HFF-Myc (cell line): ENCODE measurements around the gene PTPRM.

ENCODE experiments used
- DNase-seq: peaks from one replicate; pipeline ENCODE4 v3.0.0-alpha.2; 2011; ENCODE audit warnings: low read depth; ENCODE audit errors: extremely low read depth
- H3K4me3 ChIP-seq: replicated peaks from 2 replicates; pipeline ENCODE4 v1.5.1; 2011; ENCODE audit warnings: low read depth, mild to moderate bottlenecking, control low read depth, low read length
- CTCF ChIP-seq: IDR thresholded peaks from 2 replicates; pipeline ENCODE4 v1.5.1; 2012; ENCODE audit warnings: mild to moderate bottlenecking, low read depth, low read length, control low read depth; ENCODE audit errors: missing control alignments

Gene PTPRM

GRCh38 chr18:8081872-8082553 is 514.9 kb downstream of the PTPRM start:
- DNase-seq = no peak
- H3K4me3 ChIP-seq = no peak overlapping the region
- TF ChIP-seq CTCF = no peak

GRCh38 chr18:8084160-8084559 is 517.0 kb downstream of the PTPRM start:
- peak; percentile 68 for TF ChIP-seq CTCF
- H3K4me3 ChIP-seq = no peak overlapping the region
- peak; percentile 10 for DNase-seq

- no peak for TF ChIP-seq CTCF
- DNase-seq = no peak
- H3K4me3 ChIP-seq = no peak overlapping the region
These were observed 521.5 kb downstream of the PTPRM start for GRCh38 chr18:8088626-8089025.

GRCh38 chr18:8091035-8091434 is 523.9 kb downstream of the PTPRM start:
- H3K4me3 ChIP-seq = no peak overlapping the region
- DNase-seq = no peak
- TF ChIP-seq CTCF = no peak

GRCh38 chr18:8095947-8096570 is 528.9 kb downstream of the PTPRM start:
- no peak for TF ChIP-seq CTCF
- DNase-seq = no peak
- H3K4me3 ChIP-seq = no peak overlapping the region

- no peak overlapping the region for H3K4me3 ChIP-seq
- DNase-seq = no peak
- no peak for TF ChIP-seq CTCF
These were observed 530.3 kb downstream of the PTPRM start for GRCh38 chr18:8097399-8097798.
